Epithelial cell of alveolus of lung (primary cell): Measurements from ENCODE around the gene ALDH1L2. TPM values are rescaled to one million over a fixed set of nuclear protein-coding genes. Genes with fewer than 3 reads are reported as not detected.

Experiments used
- total RNA-seq: library from RNA; depleted of rRNA; stranded (reverse); fragments of >200 nt; gene quantifications from 2 replicates; pipeline ENCODE4 v1.2.1, GENCODE V29; 2015

The ALDH1L2 gene
- 35.3 and 39.6 TPM in 2 replicates for total RNA-seq

DNA sequence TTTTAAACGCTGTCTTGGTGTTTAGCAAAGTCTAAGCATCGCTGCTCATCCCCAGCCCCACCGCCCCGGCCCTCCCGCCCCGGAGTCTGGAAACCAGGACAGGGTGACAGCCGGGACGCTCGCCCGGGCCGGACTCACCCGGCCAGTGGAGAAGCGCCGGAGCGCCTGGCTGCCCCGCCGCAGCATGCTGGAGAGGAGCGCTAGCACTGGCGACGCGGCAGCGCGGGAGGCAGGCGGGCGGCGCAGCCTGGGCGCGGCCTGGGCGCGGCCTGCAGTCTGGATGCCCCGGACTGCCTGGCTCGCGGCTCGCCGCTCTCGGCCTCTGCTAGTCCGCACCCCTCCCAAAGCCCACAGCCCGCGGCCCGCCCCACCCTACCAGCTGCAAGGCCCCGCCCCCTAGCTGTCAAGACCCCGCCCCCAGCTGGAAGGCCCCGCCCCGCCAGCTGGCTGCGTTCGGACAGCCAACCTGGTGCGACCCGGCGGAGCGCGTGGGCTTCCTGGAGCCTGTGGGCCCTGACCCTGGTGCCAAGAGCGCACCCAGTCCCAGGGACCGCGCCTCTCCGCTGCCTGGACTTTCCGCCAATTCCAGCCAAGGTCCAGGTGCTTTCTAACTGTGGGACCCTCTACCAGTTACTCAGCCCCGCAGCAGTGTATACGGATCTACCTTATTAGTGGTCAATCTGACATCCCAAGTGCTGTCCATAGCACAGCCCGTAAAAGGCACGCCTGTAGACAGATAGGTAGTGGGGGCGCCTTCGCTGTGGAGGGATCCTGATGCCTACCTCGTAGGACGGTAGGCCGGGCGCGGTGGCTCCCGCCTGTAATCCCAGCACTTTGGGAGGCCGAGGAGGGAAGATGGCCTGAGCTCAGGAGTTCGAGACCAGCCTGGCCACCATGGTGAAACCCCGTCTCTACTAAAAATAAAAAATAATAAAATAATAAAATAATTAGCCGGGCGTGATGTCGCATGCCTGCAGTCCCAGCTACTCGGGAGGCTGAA is at the start of gene ALDH1L2:
Gene ALDH1L2 (minus strand): TSS at position 208 of the 1,000 bp plus-strand sequence. CDS start 22 bp downstream, at position 186.

DNA sequence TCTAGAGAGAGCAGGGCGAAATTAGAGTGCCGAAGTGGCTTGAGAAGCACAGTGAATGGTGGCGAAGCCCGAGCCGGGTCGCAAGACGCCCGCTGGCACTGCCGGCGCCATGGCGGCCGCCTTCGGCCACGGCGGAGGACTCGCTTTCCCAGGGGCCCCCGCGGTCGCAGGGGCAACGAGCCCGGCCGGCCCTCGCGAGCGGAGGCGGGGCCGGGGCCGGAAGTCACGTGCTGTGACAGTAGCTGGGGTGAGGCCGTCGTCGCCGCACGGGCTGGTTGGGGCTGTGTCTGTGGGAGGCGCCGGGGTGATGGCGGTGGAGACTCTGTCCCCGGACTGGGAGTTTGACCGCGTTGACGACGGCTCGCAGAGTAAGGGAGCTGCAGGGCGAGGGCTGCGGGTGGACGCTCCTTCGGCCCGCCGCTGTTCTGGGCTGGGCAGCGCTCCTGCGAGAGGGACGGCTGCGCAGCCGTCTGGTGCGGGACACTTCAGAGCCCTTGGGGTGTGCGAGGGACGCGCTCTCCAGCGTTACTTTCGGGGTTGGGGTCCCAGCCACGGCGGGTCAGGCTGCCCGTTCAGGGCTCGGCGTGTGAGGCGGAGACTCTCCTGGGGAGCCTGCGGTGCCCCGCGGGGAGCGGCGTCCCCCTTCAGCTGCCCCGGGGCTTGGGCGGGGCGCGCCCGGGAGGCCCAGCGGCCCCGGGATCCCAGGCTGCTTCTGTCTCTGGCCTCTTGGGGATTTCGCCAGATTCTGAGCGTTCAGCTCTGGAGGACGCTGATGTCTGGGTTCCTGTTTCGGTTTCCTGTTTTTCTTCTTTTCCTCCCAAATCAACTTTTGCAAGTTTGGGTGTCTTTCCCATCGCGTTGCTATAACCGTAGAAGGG is 23.5 kb upstream of the ALDH1L2 start, which contains the start of gene WASHC4:
Gene WASHC4 (plus strand): TSS at position 238 of the 878 bp plus-strand sequence. CDS start 70 bp downstream, at position 308.

GRCh38 chr12:104986022-104986941 is 98.0 kb downstream of the ALDH1L2 start, which contains the start of gene NOPCHAP1:
NOPCHAP1 (plus strand) TSS chr12:104986316; CDS start chr12:104986353, 37 bp downstream.

Other genes starting within 250 kb of the ALDH1L2 start
- gene SLC41A2, start 126.2 kb downstream of the ALDH1L2 start, total RNA-seq, result 4.7 and 17.5 TPM in 2 replicates
- gene NOPCHAP1, start 98.1 kb downstream of the ALDH1L2 start, total RNA-seq, result 1.4 and 8.8 TPM in 2 replicates
- 28.8 and 29.8 TPM in 2 replicates for gene WASHC4, start 23.3 kb upstream of the ALDH1L2 start, total RNA-seq
- 14.9 and 19.0 TPM in 2 replicates for gene APPL2, start 151.7 kb upstream of the ALDH1L2 start, total RNA-seq
- gene C12orf75, start 246.2 kb upstream of the ALDH1L2 start, total RNA-seq, result 12.9 and 131 TPM in 2 replicates